Measurements from ENCODE around the gene NMT1. TPM values are rescaled to one million over a fixed set of nuclear protein-coding genes. Genes with fewer than 3 reads are reported as not detected.

Gene NMT1
- total RNA-seq, 1 donor from 2014 or later, result 101 TPM

GRCh38 chr17:45128989-45129388 is 67.9 kb downstream of the NMT1 start:
- peaks cover 28% of the 10 kb centered on the region for H3F3A ChIP-seq (ENCODE audit: low read depth)
- H4K20me1 ChIP-seq (ENCODE audit: low read depth), result peaks cover 5% of the 10 kb centered on the region
- H3K79me2 ChIP-seq (ENCODE audit: low read depth), result no peaks in the 10 kb centered on the region
- Mint-ChIP-seq H3K27ac (no peak overlapping the region), H3K4me1 (peaks cover 21% of the 10 kb centered on the region), H3K9me3 (no peaks in the 10 kb centered on the region), H3K27me3 (ENCODE audit: insufficient read depth, low read depth) (peaks cover 16% of the 10 kb centered on the region), H3K36me3 (peaks cover 2% of the 10 kb centered on the region), H3K4me3 (no peak overlapping the region)
- H3K36me3 ChIP-seq, result no peaks in the 10 kb centered on the region
- H3K9me3 ChIP-seq (ENCODE audit: low read depth), result no peaks in the 10 kb centered on the region
- no peak overlapping the region for H3K27ac ChIP-seq
- H2AFZ ChIP-seq (replicated peaks), result no peak overlapping the region
- no peaks in the 10 kb centered on the region for H3K27me3 ChIP-seq
- TF ChIP-seq EZH2phosphoT487 (IDR thresholded peaks at IDR 0.05), result no peak
- no peak for TF ChIP-seq EZH2 (IDR thresholded peaks at IDR 0.05)
- no peak for TF ChIP-seq CTCF (IDR thresholded peaks at IDR 0.05)
- DNase-seq (ENCODE audit: low spot score), result no peak
- H3K4me3 ChIP-seq, result no peak overlapping the region
- no peak overlapping the region for H3K4me2 ChIP-seq
- no peak overlapping the region for H3K9ac ChIP-seq
- H3K4me1 ChIP-seq, result peaks cover 11% of the 10 kb centered on the region

GRCh38 chr17:45129426-45129939 is 68.4 kb downstream of the NMT1 start:
- peaks cover 16% of the 10 kb centered on the region for H3K27me3 Mint-ChIP-seq (ENCODE audit: insufficient read depth, low read depth)
- peak overlapping the region; percentile 29 for H3K27ac Mint-ChIP-seq
- Histone ChIP-seq H3K9ac (no peak overlapping the region), H3K27ac (no peak overlapping the region), H3K9me3 (ENCODE audit: low read depth) (no peaks in the 10 kb centered on the region), H3K79me2 (ENCODE audit: low read depth) (no peaks in the 10 kb centered on the region), H3K4me2 (no peak overlapping the region), H3K27me3 (no peaks in the 10 kb centered on the region), H3K4me3 (no peak overlapping the region), H3K4me1 (peaks cover 11% of the 10 kb centered on the region), H4K20me1 (ENCODE audit: low read depth) (peaks cover 5% of the 10 kb centered on the region), H2AFZ (replicated peaks) (no peak overlapping the region), H3K36me3 (no peaks in the 10 kb centered on the region), H3F3A (ENCODE audit: low read depth) (peaks cover 30% of the 10 kb centered on the region)
- peak; percentile 70 for DNase-seq (ENCODE audit: low spot score)
- TF ChIP-seq CTCF (IDR thresholded peaks at IDR 0.05) (no peak), EZH2 (IDR thresholded peaks at IDR 0.05) (no peak), EZH2phosphoT487 (IDR thresholded peaks at IDR 0.05) (no peak)
- H3K36me3 Mint-ChIP-seq, result peaks cover 2% of the 10 kb centered on the region
- H3K9me3 Mint-ChIP-seq, result no peaks in the 10 kb centered on the region
- no peak overlapping the region for H3K4me3 Mint-ChIP-seq
- H3K4me1 Mint-ChIP-seq, result peaks cover 21% of the 10 kb centered on the region

- Mint-ChIP-seq H3K4me3 (peak overlapping the region; percentile 44), H3K4me1 (peaks cover 18% of the 10 kb centered on the region), H3K9me3 (peaks cover under 1% of the 10 kb centered on the region), H3K36me3 (peaks cover 2% of the 10 kb centered on the region), H3K27ac (no peak overlapping the region), H3K27me3 (ENCODE audit: insufficient read depth, low read depth) (peaks cover 16% of the 10 kb centered on the region)
- H3K4me2 ChIP-seq, result no peak overlapping the region
- H3K27me3 ChIP-seq, result no peaks in the 10 kb centered on the region
- peaks cover 30% of the 10 kb centered on the region for H3F3A ChIP-seq (ENCODE audit: low read depth)
- no peak overlapping the region for H2AFZ ChIP-seq (replicated peaks)
- H3K9me3 ChIP-seq (ENCODE audit: low read depth), result no peaks in the 10 kb centered on the region
- H3K36me3 ChIP-seq, result no peaks in the 10 kb centered on the region
- no peak for TF ChIP-seq EZH2phosphoT487 (IDR thresholded peaks at IDR 0.05)
- no peak for TF ChIP-seq EZH2 (IDR thresholded peaks at IDR 0.05)
- no peak for TF ChIP-seq CTCF (IDR thresholded peaks at IDR 0.05)
- no peak overlapping the region for H3K9ac ChIP-seq
- H4K20me1 ChIP-seq (ENCODE audit: low read depth), result peaks cover 5% of the 10 kb centered on the region
- no peak for DNase-seq (ENCODE audit: low spot score)
- H3K4me1 ChIP-seq, result peaks cover 11% of the 10 kb centered on the region
- no peak overlapping the region for H3K27ac ChIP-seq
- H3K4me3 ChIP-seq, result no peak overlapping the region
- H3K79me2 ChIP-seq (ENCODE audit: low read depth), result no peaks in the 10 kb centered on the region
Observed at GRCh38 chr17:45129940-45130680, 69.0 kb downstream of the NMT1 start.

Measured in neural progenitor cell (in vitro differentiated cells).